Purkinje cell (primary cell): Measurements from ENCODE around the gene STARD7. TPM values are rescaled to one million over a fixed set of nuclear protein-coding genes. Genes with fewer than 3 reads are reported as not detected.

Experiments
- polyA plus RNA-seq: library from polyadenylated mRNA; unstranded; fragments of >200 nt; fragmentation: Nextera tagmentation; gene quantifications from 2 replicates; pipeline ENCODE4 v1.2.1, GENCODE V29; 2014

The STARD7 gene
- polyA plus RNA-seq, result 51.3 and 53.1 TPM in 2 replicates

GRCh38 chr2:96208143-96209010 lies at the start of gene STARD7:
Gene STARD7 (minus strand): TSS chr2:96208827. CDS start chr2:96208434, 393 bp downstream.

GRCh38 chr2:96145036-96145847 lies 63.4 kb downstream of the STARD7 start, which contains the start of gene DUSP2:
Gene DUSP2 (minus strand): TSS chr2:96145440. CDS start chr2:96145354, 86 bp downstream.

GRCh38 chr2:96138179-96139145 lies 70.2 kb downstream of the STARD7 start, which contains the start of gene ASTL:
Gene ASTL (minus strand): TSS chr2:96138502. CDS start chr2:96138436, 66 bp downstream.

Other genes with a start within 250 kb of the STARD7 start
- 16.7 and 20.4 TPM in 2 replicates for gene ANKRD36C, start 217.0 kb downstream of the STARD7 start, polyA plus RNA-seq
- 0.81 TPM in 1 of 2 replicates, not detected in the other for gene GPAT2, start 173.9 kb downstream of the STARD7 start, polyA plus RNA-seq
- not detected in 2 replicates for gene ADRA2B, start 92.3 kb downstream of the STARD7 start, polyA plus RNA-seq
- gene ASTL, start 70.3 kb downstream of the STARD7 start, polyA plus RNA-seq, result not detected in 2 replicates
- 2.7 TPM in 1 of 2 replicates, not detected in the other for gene DUSP2, start 63.4 kb downstream of the STARD7 start, polyA plus RNA-seq
- 12.0 and 13.6 TPM in 2 replicates for gene TMEM127, start 57.2 kb upstream of the STARD7 start, polyA plus RNA-seq
- gene CIAO1, start 57.4 kb upstream of the STARD7 start, polyA plus RNA-seq, result 28.3 and 34.6 TPM in 2 replicates
- gene SNRNP200, start 96.7 kb upstream of the STARD7 start, polyA plus RNA-seq, result 21.1 and 26.0 TPM in 2 replicates
- 0.22 TPM in 1 of 2 replicates, not detected in the other for gene ITPRIPL1, start 116.5 kb upstream of the STARD7 start, polyA plus RNA-seq
- 0.08 TPM in 1 of 2 replicates, not detected in the other for gene NCAPH, start 126.9 kb upstream of the STARD7 start, polyA plus RNA-seq